ENCODE measurements around the gene PANK2. TPM values are rescaled to one million over a fixed set of nuclear protein-coding genes. Genes with fewer than 3 reads are reported as not detected.

The PANK2 gene
- polyA plus RNA-seq, 1 of the 3 experiments (the other 2 are of a cell fraction) = 17.7 TPM

- H3K9ac ChIP-seq = no peak overlapping the region
- H3K27me3 ChIP-seq (ENCODE audit: insufficient read depth) = no peaks in the 10 kb centered on the region
- H4K20me1 ChIP-seq (ENCODE audit: insufficient read depth) = no peaks in the 10 kb centered on the region; the same call in 1 of the 2 replicates
- H3K27ac ChIP-seq (ENCODE audit: low read depth in 2 of 2, low read length in 1 of 2) = no peak overlapping the region
- peaks cover 0 to 2% of the 10 kb centered on the region in 2 experiments; a peak in 1 of 4 replicates for H3K4me1 ChIP-seq (ENCODE audit: control insufficient read depth in 1 of 2, insufficient read depth in 2 of 2, low read depth in 1 of 2, low read length in 1 of 2)
- CTCF ChIA-PET = no interaction called here
- TF ChIP-seq RXRA (IDR thresholded peaks at IDR 0.05; ENCODE audit: borderline replicate concordance, low read depth) (no peak), MXI1 (IDR thresholded peaks at IDR 0.05; ENCODE audit: low read depth, low read length) (no peak), FOXJ3 (CRISPR knock-in tag; IDR thresholded peaks at IDR 0.05) (no peak), FOSL2 (IDR thresholded peaks at IDR 0.05; ENCODE audit: borderline replicate concordance, low read depth) (no peak), TEAD4 (IDR thresholded peaks at IDR 0.05; ENCODE audit: borderline replicate concordance, insufficient read depth) (no peak)
- 94% methylated on average over 4 of the region's 5 CpGs for WGBS (ENCODE audit: low lambda C conversion rate)
- no peak overlapping the region for H2AFZ ChIP-seq (ENCODE audit: low read depth)
- H3K9me3 ChIP-seq = no peaks in the 10 kb centered on the region
- no peak overlapping the region for H3K4me2 ChIP-seq
- DNase-seq = no peak
- peaks cover 8% of the 10 kb centered on the region for H3F3A ChIP-seq (replicated peaks; ENCODE audit: insufficient read depth)
- H3K36me3 ChIP-seq (replicated peaks in 1 of 2; ENCODE audit: control insufficient read depth in 1 of 2, insufficient read depth in 2 of 2, low read length in 1 of 2) = peaks cover 11 to 21% of the 10 kb centered on the region in 2 experiments
- peaks cover 28% of the 10 kb centered on the region; the same call in 1 of the 2 replicates for H3K79me2 ChIP-seq (ENCODE audit: insufficient read depth)
- POLR2A ChIA-PET = no interaction called here
- no peaks in the 10 kb centered on the region for H3K9me2 ChIP-seq
- no peak overlapping the region for H3K4me3 ChIP-seq (ENCODE audit: low read depth in 2 of 2, low read length in 1 of 2)
Observed at GRCh38 chr20:3873507-3873906, 15.7 kb upstream of the PANK2 start.

GRCh38 chr20:3874194-3874844 lies 14.9 kb upstream of the PANK2 start:
- Histone ChIP-seq H3K4me3 (ENCODE audit: low read depth in 2 of 2, low read length in 1 of 2) (no peak overlapping the region), H3K27me3 (ENCODE audit: insufficient read depth) (no peaks in the 10 kb centered on the region), H3K9me3 (no peaks in the 10 kb centered on the region), H3K9ac (no peak overlapping the region), H2AFZ (ENCODE audit: low read depth) (no peak overlapping the region), H3K36me3 (replicated peaks in 1 of 2; ENCODE audit: control insufficient read depth in 1 of 2, insufficient read depth in 2 of 2, low read length in 1 of 2) (peaks cover 11 to 25% of the 10 kb centered on the region in 2 experiments), H3F3A (replicated peaks; ENCODE audit: insufficient read depth) (peaks cover 6% of the 10 kb centered on the region), H3K9me2 (no peaks in the 10 kb centered on the region), H3K4me2 (no peak overlapping the region), H4K20me1 (ENCODE audit: insufficient read depth) (no peaks in the 10 kb centered on the region; the same call in 1 of the 2 replicates), H3K79me2 (ENCODE audit: insufficient read depth) (peaks cover 30% of the 10 kb centered on the region; the same call in 1 of the 2 replicates), H3K27ac (ENCODE audit: low read depth in 2 of 2, low read length in 1 of 2) (no peak overlapping the region), H3K4me1 (ENCODE audit: control insufficient read depth in 1 of 2, insufficient read depth in 2 of 2, low read depth in 1 of 2, low read length in 1 of 2) (peaks cover 0 to 2% of the 10 kb centered on the region in 2 experiments; a peak in 1 of 4 replicates)
- no peak for DNase-seq
- WGBS (ENCODE audit: low lambda C conversion rate) = 59% methylated on average over 3 of the region's 3 CpGs
- TF ChIP-seq RFX5 (IDR thresholded peaks at IDR 0.05; ENCODE audit: low read length) (no peak), TCF12 (IDR thresholded peaks at IDR 0.05) (no peak), REST (IDR thresholded peaks at IDR 0.05; ENCODE audit: low read depth, low read length) (no peak), POLR2AphosphoS5 (IDR thresholded peaks at IDR 0.05; ENCODE audit: low read depth, low read length) (no peak), TEAD4 (IDR thresholded peaks at IDR 0.05; ENCODE audit: borderline replicate concordance, insufficient read depth) (no peak), USF2 (IDR thresholded peaks at IDR 0.05; ENCODE audit: borderline replicate concordance, low read depth, low read length) (no peak), YY1 (IDR thresholded peaks at IDR 0.05; ENCODE audit: low read depth) (no peak), SMC3 (IDR thresholded peaks at IDR 0.05; ENCODE audit: low read depth, low read length) (no peak), MXI1 (IDR thresholded peaks at IDR 0.05; ENCODE audit: low read depth, low read length) (no peak), TAF1 (IDR thresholded peaks at IDR 0.05; ENCODE audit: borderline replicate concordance, low read depth, low read length) (no peak), FOXM1 (IDR thresholded peaks at IDR 0.05; ENCODE audit: low read depth) (no peak)
- TF ChIP-seq, protein P1, sequence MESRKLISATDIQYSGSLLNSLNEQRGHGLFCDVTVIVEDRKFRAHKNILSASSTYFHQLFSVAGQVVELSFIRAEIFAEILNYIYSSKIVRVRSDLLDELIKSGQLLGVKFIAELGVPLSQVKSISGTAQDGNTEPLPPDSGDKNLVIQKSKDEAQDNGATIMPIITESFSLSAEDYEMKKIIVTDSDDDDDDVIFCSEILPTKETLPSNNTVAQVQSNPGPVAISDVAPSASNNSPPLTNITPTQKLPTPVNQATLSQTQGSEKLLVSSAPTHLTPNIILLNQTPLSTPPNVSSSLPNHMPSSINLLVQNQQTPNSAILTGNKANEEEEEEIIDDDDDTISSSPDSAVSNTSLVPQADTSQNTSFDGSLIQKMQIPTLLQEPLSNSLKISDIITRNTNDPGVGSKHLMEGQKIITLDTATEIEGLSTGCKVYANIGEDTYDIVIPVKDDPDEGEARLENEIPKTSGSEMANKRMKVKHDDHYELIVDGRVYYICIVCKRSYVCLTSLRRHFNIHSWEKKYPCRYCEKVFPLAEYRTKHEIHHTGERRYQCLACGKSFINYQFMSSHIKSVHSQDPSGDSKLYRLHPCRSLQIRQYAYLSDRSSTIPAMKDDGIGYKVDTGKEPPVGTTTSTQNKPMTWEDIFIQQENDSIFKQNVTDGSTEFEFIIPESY (IDR thresholded peaks at IDR 0.05; ENCODE audit: borderline replicate concordance, low read depth) = no peak
- TF ChIP-seq, protein P2, sequence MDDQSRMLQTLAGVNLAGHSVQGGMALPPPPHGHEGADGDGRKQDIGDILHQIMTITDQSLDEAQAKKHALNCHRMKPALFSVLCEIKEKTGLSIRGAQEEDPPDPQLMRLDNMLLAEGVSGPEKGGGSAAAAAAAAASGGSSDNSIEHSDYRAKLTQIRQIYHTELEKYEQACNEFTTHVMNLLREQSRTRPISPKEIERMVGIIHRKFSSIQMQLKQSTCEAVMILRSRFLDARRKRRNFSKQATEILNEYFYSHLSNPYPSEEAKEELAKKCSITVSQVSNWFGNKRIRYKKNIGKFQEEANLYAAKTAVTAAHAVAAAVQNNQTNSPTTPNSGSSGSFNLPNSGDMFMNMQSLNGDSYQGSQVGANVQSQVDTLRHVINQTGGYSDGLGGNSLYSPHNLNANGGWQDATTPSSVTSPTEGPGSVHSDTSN (IDR thresholded peaks at IDR 0.05) = no peak
- ChIA-PET POLR2A (no interaction called here), CTCF (interaction anchor here (2.3 kb wide), 1 partner anchor 20 kb away, joined by 14 read pairs; no protein-coding TSS in a partner anchor)
